EH (cell line): ENCODE measurements around the gene TMEM109.

ENCODE experiments used
- DNase-seq: peaks from one replicate; pipeline ENCODE4 v3.0.0-alpha.2; 2015; ENCODE audit warnings: low read depth

The TMEM109 gene, protein sequence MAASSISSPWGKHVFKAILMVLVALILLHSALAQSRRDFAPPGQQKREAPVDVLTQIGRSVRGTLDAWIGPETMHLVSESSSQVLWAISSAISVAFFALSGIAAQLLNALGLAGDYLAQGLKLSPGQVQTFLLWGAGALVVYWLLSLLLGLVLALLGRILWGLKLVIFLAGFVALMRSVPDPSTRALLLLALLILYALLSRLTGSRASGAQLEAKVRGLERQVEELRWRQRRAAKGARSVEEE

DNA sequence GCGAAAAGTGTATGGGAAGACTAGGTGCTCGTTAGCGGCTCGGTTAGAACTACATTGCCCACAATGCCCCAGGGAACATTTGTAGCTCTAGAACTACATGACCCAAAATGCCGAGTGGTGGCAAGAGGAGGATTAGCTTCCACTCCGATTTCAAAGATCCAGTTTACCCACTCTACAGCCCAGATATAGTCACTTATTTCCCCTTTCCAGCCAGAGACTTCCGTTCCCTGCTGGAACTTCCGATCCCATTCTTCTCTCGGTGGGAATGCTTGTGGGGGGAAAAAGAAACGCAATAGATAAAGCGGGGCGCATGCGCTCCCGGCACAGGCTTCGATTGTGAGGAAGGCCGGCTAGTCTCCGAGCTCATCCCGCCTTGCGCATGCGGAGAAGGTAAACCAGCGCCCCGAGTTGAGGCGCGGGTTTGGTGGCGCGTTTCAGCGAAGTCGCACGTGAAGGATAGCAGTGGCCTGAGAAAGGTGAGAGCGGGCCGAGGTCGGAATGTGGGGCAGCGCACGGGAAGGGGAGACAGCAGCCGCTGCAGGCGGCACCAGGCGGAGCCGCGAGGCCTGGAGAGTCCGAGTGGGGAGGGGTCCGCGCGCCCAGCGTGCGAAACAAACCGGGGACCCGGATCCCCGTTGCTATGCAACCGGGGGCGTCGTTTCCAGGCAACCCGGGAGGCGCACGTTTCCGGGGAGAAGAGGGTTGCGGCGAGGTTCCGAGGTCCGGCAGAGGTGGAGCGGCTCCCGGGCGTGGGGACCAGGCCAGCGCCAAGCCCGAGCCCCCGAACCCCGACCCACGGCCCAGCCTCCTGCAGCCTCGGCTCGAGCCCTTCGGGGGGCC is at the start of gene TMEM109:
TMEM109 (plus strand) TSS at position 366 of the 840 bp plus-strand sequence. CDS start 5,536 bp downstream, outside the sequence.
- DNase-seq = peak; percentile 93

DNA sequence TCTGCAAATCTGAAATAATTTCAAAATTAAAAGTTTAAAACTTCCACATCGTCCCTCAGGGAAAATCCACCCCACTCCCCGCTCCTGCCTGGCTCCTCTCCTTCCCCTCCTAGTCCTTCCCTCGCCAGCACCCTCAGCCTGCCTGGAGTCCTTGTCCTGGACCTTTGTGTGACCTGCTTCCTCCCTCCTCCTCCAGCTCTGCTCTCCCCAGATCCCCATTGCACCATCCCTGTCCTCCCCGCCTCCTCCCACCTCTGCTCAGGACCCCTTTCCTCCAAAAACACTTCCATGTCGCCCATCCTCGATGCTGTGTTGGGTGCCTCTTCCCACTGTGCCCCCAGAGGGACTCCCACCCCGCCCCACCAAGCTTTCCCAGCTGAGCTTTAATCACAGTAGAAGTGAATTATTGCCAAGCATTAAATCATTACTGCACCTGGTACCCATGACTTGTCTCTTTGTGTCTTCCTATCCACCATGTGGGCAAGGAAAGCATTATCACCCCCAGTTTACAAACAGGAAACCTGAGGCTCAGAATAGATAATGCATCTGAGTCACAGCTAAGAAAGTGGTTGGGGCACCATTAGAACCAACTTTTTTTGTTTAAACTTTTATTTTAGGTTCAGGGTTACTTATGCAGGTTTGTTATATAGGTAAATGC is 49.0 kb upstream of the TMEM109 start:
- DNase-seq = no peak

GRCh38 chr11:60866911-60867870 is 46.8 kb upstream of the TMEM109 start, which contains the start of gene ZP1:
TSS of gene ZP1 (plus strand) at chr11:60867542. CDS start at chr11:60867562, 20 bp downstream.
- DNase-seq = no peak

DNA sequence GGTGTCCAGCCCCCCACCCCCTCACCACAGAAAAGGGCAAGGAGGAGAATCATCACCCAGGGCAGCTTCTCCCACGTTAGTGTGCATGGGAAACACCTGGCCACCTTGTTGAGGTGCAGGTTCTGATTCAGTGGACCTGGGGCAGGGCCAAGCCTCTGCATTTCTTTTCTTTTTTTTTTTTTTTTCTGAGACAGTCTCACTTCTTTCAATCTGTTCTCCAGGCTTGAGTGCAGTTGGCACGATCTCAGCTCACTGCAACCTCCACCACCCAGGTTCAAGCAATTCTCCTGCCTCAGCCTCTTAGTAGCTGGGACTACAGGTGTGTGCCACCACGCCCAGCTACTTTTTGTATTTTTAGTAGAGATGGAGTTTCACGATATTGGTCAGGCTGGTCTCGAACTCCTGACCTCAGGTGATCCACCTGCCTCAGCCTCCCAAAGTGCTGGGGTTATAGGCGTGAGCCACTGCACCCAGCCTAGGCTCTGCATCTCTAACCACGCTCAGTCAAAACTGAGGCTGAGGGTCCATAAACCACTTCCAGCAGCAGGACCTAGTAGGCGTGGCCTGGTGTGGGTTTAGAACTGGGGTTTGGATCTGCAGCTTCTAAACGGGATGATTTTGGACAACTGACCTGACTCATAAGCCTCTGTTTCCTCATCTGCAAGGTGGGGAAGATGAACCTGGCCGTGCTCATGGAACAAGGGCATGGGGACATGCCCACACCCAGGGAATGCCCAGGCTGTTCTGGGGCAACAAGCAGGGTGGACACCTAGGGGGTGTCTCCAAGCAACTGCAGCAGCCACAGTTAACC is 45.9 kb upstream of the TMEM109 start:
- DNase-seq = no peak

- DNase-seq = no peak
These were observed 45.1 kb upstream of the TMEM109 start for GRCh38 chr11:60868682-60869450.

DNA sequence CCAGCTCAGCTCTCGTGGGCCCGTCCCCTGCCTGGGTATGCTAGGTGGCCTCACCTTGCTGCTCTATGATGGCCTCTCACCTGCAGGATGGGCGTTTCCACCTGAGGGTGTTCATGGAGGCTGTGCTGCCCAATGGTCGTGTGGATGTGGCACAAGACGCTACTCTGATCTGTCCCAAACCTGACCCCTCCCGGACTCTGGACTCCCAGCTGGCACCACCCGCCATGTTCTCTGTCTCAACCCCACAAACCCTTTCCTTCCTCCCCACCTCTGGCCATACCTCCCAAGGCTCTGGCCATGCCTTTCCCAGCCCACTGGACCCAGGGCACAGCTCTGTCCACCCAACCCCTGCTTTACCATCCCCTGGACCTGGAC is 44.5 kb upstream of the TMEM109 start:
- DNase-seq = no peak

DNA sequence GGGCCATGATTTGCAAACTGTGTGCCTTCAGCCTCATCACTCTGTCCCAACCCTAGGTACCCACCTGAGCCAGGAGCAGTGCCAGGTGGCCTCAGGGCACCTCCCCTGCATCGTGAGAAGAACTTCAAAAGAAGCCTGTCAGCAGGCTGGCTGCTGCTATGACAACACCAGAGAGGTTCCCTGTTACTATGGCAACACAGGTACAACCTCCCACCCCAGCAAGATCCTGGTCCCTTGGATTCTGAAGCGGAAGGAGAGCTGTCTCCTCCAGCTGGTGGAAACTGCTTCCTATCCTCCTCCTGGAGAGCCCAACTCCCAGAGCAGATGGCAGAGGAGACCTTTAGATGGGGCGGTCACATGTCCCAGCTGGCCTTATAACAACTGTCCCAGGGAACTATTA is 43.7 kb upstream of the TMEM109 start:
- no peak for DNase-seq

DNA sequence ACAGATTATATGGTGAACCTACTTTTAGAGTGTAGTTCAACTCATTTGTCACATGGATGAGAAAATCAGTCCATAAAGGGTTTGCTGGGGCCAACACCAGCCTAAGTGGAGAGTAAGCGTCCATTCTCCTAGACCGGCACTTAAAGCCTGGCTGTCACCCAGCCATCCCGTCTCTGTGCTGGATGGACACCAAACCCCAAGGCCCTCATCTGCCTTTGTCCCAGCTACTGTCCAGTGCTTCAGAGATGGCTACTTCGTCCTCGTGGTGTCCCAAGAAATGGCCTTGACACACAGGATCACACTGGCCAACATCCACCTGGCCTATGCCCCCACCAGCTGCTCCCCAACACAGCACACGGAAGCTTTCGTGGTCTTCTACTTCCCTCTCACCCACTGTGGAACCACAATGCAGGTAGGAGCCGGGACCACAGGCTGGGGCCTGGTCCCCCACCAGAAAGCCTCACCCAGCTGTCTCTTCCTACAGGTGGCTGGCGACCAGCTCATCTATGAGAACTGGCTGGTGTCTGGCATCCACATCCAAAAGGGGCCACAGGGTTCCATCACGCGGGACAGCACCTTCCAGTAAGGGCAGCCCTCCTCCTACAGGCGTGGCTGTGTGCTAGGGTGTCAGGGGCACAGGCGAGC is 43.1 kb upstream of the TMEM109 start:
- no peak for DNase-seq

DNA sequence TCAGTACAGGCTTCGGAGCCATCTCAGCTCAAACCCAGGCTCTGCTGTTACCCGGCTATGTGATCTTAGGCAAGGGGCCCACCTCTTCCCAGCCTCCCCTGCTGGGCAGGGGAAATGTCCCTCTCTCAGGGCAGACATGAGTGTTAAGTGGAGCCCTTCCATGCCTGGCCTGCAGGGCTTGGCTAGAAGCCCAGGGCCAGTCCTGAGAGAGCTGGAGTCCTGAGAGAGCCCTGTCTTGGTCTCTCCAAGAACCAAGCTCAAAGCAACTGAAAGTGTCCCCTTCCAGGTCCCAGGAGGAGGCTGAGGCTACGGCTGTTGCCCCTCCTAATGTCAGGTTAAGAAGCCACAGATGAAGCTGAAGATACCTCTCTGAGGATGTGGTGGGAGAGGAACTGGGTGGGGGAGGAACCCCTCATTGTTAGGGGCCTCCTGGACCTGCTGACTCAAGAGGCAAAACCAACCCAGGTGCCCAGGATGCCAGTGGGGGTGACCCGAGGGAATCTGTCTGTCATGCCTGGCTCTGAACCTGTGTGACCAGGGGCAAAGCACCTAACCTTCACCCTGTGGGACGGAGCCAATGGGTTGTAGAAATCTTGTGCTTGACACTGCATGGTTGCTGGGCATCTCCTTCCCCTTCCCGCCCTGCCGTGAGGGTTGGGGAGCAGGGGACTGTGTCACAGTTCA is 42.4 kb upstream of the TMEM109 start:
- DNase-seq = peak; percentile 74

- peak; percentile 87 for DNase-seq
These were observed 41.6 kb upstream of the TMEM109 start for GRCh38 chr11:60872124-60872960.

DNA sequence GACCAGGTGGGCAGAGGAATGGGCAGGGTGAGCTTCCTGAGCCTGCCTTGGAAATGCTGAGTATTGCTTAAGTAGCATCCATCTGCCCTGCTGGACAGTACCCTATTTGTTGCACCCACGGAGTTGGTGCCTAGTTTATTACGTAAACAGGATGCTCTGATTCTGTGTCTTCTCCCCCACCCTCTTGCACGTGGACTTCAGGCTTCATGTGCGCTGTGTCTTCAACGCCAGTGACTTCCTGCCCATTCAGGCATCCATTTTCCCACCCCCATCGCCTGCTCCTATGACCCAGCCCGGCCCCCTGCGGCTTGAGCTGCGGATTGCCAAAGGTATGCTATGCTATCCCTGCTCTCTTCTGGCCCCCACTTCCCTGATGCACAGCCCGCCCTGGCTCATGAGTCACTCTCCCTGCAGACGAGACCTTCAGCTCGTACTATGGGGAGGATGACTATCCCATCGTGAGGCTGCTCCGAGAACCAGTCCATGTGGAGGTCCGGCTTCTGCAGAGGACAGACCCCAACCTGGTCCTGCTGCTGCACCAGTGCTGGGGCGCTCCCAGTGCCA is 40.9 kb upstream of the TMEM109 start:
- DNase-seq = peak; percentile 97

DNA sequence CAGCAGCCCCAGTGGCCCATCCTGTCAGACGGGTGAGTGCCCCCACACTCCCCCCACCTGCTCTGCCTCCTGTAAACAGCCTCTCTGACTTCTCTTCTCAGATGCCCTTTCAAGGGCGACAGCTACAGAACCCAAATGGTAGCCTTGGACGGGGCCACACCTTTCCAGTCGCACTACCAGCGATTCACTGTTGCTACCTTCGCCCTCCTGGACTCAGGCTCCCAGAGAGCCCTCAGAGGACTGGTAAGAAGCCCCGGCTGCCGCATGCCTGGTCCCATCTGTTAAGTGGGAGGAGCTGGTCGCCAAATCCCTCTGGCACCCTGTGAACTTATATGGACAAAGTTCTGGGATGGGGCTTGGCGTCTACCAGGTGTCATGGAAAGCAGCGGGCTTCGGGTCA is 40.4 kb upstream of the TMEM109 start:
- DNase-seq = no peak

GRCh38 chr11:60874421-60875365 is 39.3 kb upstream of the TMEM109 start:
- no peak for DNase-seq

- no peak for DNase-seq
These were observed 38.4 kb upstream of the TMEM109 start for GRCh38 chr11:60875366-60876167.

- DNase-seq = no peak
These were observed 37.8 kb upstream of the TMEM109 start for GRCh38 chr11:60876168-60876485.
